22Rv1 (cell line): ENCODE measurements around the gene MAPK6.

Experiments used
- H3K27ac ChIP-seq: fragments of 450-650 bp; 2 replicates; pipeline ENCODE4 v1.5.1; 2017
- ZFX ChIP-seq: fragments of 450-650 bp; IDR thresholded peaks from 2 replicates; pipeline ENCODE4 v1.6.1; 2017; ENCODE audit warnings: antibody characterized with exemption, borderline replicate concordance
- TF ChIP-seq, protein P1 (sequence below): fragments of 450-650 bp; IDR thresholded peaks from 2 replicates; pipeline ENCODE4 v1.5.1; 2017; ENCODE audit warnings: mild to moderate bottlenecking

The MAPK6 gene

DNA sequence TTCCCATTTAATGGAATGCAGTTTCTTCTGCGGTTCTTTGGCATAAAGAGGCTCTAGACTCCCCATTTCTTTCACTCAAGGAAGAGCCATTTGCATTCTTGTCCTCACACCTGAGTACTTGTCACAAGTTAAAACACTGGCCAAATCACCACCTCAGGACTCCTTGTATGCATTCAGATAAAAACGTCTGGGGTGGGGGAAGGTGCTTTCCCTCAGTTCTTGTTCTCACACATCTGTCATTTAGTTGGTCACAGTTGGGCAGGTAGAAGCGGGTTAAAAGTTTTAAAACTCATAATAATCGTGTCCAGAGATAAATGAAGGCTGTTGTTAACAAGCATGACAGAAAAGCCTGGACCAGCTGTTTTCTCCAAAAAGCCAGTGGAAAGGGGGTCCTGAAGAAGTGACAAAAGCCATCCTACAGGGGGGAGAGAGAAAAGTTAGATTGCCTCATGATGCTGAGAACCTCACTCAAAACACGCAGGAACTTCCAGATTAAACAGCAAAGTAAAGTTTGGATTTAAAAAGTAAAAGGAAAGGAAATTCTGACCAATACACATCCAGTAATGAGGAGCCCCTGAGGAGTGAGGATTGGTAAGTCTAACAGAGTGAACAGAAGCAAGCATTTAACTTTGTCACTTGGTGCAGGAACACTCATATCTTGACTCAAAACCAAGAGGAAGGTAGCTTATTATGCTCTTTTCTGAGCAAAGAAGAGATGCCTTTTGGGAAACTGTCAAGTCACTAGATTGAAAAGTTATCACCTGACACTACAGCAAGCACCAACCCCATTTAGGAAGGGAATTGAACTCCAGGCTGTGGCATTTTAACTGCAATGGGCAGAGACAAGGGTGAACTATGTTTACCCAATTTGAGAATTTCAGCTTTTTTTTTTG, 90.8 kb downstream of the MAPK6 start:
- H3K27ac ChIP-seq = no peak overlapping the region
- TF ChIP-seq, protein P1, sequence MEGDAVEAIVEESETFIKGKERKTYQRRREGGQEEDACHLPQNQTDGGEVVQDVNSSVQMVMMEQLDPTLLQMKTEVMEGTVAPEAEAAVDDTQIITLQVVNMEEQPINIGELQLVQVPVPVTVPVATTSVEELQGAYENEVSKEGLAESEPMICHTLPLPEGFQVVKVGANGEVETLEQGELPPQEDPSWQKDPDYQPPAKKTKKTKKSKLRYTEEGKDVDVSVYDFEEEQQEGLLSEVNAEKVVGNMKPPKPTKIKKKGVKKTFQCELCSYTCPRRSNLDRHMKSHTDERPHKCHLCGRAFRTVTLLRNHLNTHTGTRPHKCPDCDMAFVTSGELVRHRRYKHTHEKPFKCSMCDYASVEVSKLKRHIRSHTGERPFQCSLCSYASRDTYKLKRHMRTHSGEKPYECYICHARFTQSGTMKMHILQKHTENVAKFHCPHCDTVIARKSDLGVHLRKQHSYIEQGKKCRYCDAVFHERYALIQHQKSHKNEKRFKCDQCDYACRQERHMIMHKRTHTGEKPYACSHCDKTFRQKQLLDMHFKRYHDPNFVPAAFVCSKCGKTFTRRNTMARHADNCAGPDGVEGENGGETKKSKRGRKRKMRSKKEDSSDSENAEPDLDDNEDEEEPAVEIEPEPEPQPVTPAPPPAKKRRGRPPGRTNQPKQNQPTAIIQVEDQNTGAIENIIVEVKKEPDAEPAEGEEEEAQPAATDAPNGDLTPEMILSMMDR = no peak
- TF ChIP-seq ZFX = no peak

DNA sequence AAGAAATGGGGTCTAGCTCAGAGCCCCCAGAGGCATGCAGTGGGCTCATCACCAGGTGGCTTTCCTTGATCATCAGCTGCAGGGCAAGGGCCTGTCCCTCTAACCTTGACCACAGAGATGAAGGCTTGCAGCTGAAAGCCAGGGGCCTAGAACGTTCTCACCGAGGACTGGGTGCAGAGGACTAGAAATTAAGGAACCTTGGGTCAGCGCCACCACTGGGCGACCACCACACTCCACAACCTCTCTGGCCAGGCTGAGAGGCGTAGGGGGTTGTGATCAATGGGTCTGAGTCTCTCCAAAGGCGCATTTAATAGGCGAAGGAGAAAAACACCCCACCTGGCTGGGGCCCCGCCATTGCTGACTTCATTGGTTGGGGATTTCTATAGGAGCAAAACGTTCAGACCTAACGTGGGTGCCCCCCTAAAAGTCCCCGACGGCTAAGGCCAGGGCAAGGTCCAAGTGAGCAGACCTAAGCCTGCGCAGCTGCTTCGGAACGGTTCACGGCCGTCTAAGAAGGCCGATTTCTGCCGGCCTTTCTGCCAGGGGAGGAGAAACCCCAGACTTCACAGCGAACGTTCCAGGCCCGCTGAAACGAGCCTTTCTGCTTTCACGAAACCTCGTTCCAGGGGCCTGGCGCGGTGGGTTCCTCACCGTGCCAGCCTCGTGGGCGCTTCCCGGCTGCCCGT, 92.6 kb downstream of the MAPK6 start:
- H3K27ac ChIP-seq = no peak overlapping the region
- no peak for TF ChIP-seq ZFX

DNA sequence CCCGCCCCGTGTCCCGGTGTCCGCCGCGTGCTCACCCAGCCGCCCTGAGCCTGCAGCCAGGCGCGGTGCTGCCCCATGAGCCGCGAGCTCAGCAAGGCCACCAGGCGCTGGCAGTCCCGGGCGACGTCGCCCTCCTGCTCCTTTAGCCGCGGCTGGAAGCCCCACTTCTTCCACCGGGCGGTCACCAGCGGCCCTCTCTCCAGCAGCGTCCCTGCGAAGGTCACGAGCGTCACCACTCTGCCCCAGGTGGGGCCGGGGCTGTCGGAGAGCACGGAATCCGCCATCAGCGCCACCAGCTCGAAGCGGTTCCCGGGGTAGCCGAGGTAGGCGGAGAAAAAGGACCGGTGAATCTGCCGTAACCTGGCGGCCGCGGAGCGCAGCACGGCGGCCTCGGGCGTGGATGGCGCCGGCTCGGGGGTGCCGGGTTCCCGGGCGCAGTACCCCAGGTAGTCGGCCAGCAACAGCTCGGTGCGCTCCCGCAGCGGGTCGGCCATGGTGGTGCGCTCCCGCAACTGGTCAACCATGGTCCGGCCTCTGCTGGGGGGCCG, 93.3 kb downstream of the MAPK6 start:
- TF ChIP-seq, protein P1 = peak; percentile 10; the same call in 1 of the 2 replicates
- no peak for TF ChIP-seq ZFX
- H3K27ac ChIP-seq = no peak overlapping the region

DNA sequence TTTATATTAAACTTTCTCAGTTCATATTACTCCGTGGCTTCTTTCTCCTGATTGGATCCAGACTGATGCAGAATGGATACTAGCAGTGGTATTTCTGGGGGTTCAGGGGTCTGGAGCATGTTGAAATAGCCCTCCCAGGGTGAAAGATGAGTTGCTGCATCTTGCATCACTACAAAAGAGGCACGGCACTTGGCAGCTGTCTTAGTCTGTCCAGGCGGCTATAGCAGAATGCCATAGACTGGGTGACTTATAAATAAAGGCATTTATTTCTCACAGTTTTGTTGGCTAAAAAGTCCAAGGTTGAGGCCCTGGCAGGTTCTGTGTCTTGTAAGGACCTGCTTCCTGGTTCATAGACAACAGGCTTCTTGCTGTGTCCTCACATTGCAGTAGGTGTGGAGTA, 94.2 kb downstream of the MAPK6 start:
- no peak overlapping the region for H3K27ac ChIP-seq
- no peak for TF ChIP-seq ZFX
- TF ChIP-seq, protein P1 = no peak

DNA sequence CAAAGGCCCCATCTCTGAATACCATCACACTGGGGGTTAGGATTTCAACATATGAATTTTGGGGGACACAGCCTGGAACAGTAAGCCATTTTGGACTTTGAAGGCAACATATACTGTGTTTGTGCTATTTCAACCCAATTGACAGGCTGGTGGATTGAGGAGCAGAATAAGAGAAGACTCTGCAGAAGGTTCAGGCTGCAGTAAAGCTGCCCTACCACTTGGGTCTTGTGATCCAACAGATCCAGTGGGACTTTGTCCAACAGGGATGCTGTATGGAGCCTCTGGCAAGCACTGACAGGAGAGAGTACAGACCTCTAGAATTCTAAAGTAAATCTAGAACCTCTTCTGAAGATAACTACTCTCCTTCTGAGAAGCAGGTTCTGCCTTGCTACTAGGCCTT, 94.7 kb downstream of the MAPK6 start:
- no peak overlapping the region for H3K27ac ChIP-seq
- no peak for TF ChIP-seq ZFX
- TF ChIP-seq, protein P1 = no peak

DNA sequence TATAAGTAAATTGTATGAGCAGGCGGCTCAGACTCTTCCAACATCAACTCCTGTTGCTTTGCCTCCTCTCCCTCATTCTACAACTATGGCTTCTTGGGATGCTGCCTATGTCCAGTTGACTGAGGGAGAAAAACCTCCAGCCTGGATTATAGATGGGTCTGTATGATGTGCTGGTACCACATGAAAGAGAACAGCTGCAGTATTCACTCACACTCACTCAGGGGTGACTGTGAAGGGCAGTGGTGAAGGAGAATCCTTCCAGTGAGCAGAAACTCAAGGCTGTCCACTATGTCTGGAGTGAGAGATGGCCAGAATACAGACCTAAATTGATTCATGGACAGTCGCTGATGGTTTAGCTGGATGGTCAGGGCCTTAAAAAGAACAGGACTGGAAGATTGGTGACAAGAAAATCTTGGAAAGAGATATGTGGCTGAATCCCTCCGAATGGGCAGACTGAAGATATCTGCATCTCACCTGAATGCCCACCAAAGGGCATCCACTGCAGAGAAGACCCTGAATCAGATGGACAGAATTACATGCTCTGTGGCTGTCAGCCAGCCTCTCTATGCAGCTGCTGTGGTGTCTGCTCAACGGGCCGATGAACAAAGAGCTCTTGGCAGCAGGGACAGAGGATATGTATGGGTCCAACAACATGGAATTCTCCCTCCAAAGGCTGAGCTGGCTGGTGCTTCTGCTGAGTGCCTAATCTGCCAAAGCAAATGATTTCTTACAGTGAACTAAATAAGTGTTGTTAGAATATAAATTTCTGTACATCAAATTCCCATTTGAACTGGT, 95.4 kb downstream of the MAPK6 start:
- no peak for TF ChIP-seq ZFX
- TF ChIP-seq, protein P1 = no peak
- H3K27ac ChIP-seq = no peak overlapping the region
